IMR-90 (cell line): Measurements from ENCODE around the gene GH1. TPM values are rescaled to one million over a fixed set of nuclear protein-coding genes. Genes with fewer than 3 reads are reported as not detected.
"Not testable (repeated sequence)": the region's sequence is repeated elsewhere in the genome, so short reads cannot be mapped to it uniquely, and the experiment has no call there.

Experiments
- ATAC-seq: fragments of 200-7000 bp; cut with Tn5 transposase; 2 replicates; pipeline ENCODE4 v1.9.1; 2020; ENCODE audit warnings: low read depth, mild to moderate bottlenecking, moderate library complexity
- BruUV-seq: library from RNA; stranded (reverse); fragments of 400-500 nt; replicated peaks from 2 replicates; lab custom pipeline; 2021; lab: Mats Ljungman, UMichigan
- CTCF ChIA-PET: fragments of 300-600 bp; formaldehyde crosslinking; extraction: SDS; loops from one replicate; lab custom pipeline; 2021; ENCODE audit warnings: antibody characterized with exemption; lab: Yijun Ruan, JAX
- POLR2A ChIA-PET: fragments of 300-600 bp; sonication (Branson Sonifier 250); formaldehyde crosslinking; loops from one replicate; lab custom pipeline; 2022; ENCODE audit warnings: antibody characterized with exemption; ENCODE audit not compliant: unreplicated experiment; lab: Charles Lee
- DNase-seq: peaks from one replicate; pipeline ENCODE4 v3.0.0; 2013
- H2AFZ ChIP-seq: replicated peaks from 2 replicates; pipeline ENCODE3; 2013; ENCODE audit warnings: low read length, mild to moderate bottlenecking; ENCODE audit not compliant: poor library complexity
- H2AK5ac ChIP-seq: 2 replicates; pipeline ENCODE4 v1.6.1; 2013; ENCODE audit warnings: low read depth, low read length, inconsistent platforms
- H2AK9ac ChIP-seq: replicated peaks from 2 replicates; pipeline ENCODE3; 2013; ENCODE audit warnings: mild to moderate bottlenecking, low read depth, low read length, moderate library complexity; ENCODE audit not compliant: poor library complexity
- H2BK120ac ChIP-seq: 2 replicates; pipeline ENCODE4 v1.6.1; 2013; ENCODE audit warnings: low read depth, low read length, inconsistent platforms
- H2BK15ac ChIP-seq: 3 replicates; pipeline ENCODE4 v1.6.1; 2013; ENCODE audit warnings: low read depth, low read length, inconsistent platforms
- H2BK20ac ChIP-seq: 2 replicates; pipeline ENCODE4 v1.6.1; 2013; ENCODE audit warnings: low read depth, mild to moderate bottlenecking, inconsistent platforms, low read length, moderate library complexity
- H2BK5ac ChIP-seq: 2 replicates; pipeline ENCODE4 v1.6.1; 2013; ENCODE audit warnings: mild to moderate bottlenecking, low read depth, low read length, inconsistent platforms; ENCODE audit not compliant: poor library complexity, severe bottlenecking
- H3K14ac ChIP-seq: replicated peaks from 2 replicates; pipeline ENCODE4 v1.6.1; 2013; ENCODE audit warnings: low read depth, low read length, inconsistent platforms
- H3K18ac ChIP-seq: 2 replicates; pipeline ENCODE4 v1.6.1; 2013; ENCODE audit warnings: low read depth, low read length, control low read depth
- H3K23ac ChIP-seq: 2 replicates; pipeline ENCODE4 v1.6.1; 2013; ENCODE audit warnings: low read depth, low read length, inconsistent platforms
- H3K27ac ChIP-seq: 2 replicates; pipeline ENCODE4 v1.5.1; 2013; ENCODE audit warnings: mild to moderate bottlenecking, control low read depth, low read length; ENCODE audit not compliant: insufficient read depth
- H3K27me3 ChIP-seq: 2 replicates; pipeline ENCODE4 v1.6.1; 2013; ENCODE audit warnings: low read length; ENCODE audit not compliant: control insufficient read depth, insufficient read depth
- H3K36me3 ChIP-seq: 2 replicates; pipeline ENCODE4 v1.6.1; 2013; ENCODE audit warnings: low read length, mixed read lengths; ENCODE audit not compliant: control insufficient read depth, insufficient read depth
- H3K4ac ChIP-seq: 2 replicates; pipeline ENCODE4 v1.6.1; 2013; ENCODE audit warnings: low read depth, low read length, inconsistent platforms
- H3K4me1 ChIP-seq: 2 replicates; pipeline ENCODE4 v1.6.1; 2013; ENCODE audit warnings: low read length, mixed read lengths; ENCODE audit not compliant: control insufficient read depth, insufficient read depth
- H3K4me2 ChIP-seq: 2 replicates; pipeline ENCODE4 v1.6.1; 2013; ENCODE audit warnings: low read depth, mild to moderate bottlenecking, control low read depth, low read length, moderate library complexity
- H3K4me3 ChIP-seq: 2 replicates; pipeline ENCODE4 v1.5.1; 2013; ENCODE audit warnings: low read depth, mild to moderate bottlenecking, control low read depth, low read length, moderate library complexity; ENCODE audit not compliant: insufficient read depth
- H3K56ac ChIP-seq: 2 replicates; pipeline ENCODE4 v1.6.1; 2013; ENCODE audit warnings: low read length, inconsistent platforms; ENCODE audit not compliant: insufficient read depth; ENCODE audit errors: extremely low read depth
- H3K79me1 ChIP-seq, 2 experiments: 2 replicates each; pipeline ENCODE4 v1.6.1; 2013; ENCODE audit warnings: low read length in 2 of 2, inconsistent platforms in 1 of 2, low read depth in 1 of 2
- H3K9ac ChIP-seq: 2 replicates; pipeline ENCODE4 v1.6.1; 2013; ENCODE audit warnings: low read depth, low read length, control low read depth
- H3K9me1 ChIP-seq: 2 replicates; pipeline ENCODE4 v1.6.1; 2013; ENCODE audit warnings: low read length, inconsistent platforms; ENCODE audit not compliant: insufficient read depth
- H3K9me3 ChIP-seq: 2 replicates; pipeline ENCODE4 v1.6.1; 2013; ENCODE audit warnings: low read length; ENCODE audit not compliant: control insufficient read depth, insufficient read depth
- H4K20me1 ChIP-seq: 2 replicates; pipeline ENCODE4 v1.6.1; 2013; ENCODE audit warnings: low read length, inconsistent platforms; ENCODE audit not compliant: insufficient read depth
- H4K5ac ChIP-seq: 2 replicates; pipeline ENCODE4 v1.6.1; 2013; ENCODE audit warnings: mild to moderate bottlenecking, low read depth, low read length, control low read depth
- H4K8ac ChIP-seq, 2 experiments: 2 replicates each; pipeline ENCODE4 v1.6.1; 2013; ENCODE audit warnings: low read depth in 2 of 2, low read length in 2 of 2, control low read depth in 1 of 2, inconsistent platforms in 1 of 2
- H4K91ac ChIP-seq: 2 replicates; pipeline ENCODE4 v1.6.1; 2013; ENCODE audit warnings: low read depth, low read length, inconsistent platforms; ENCODE audit not compliant: insufficient read depth
- CEBPB ChIP-seq: IDR thresholded peaks from 2 replicates; pipeline ENCODE4 v1.6.1; 2012; ENCODE audit warnings: low read depth, low read length, improper control_type of control experiment
- CTCF ChIP-seq: conservative IDR thresholded peaks from 2 replicates; pipeline ENCODE4 v1.5.1; 2012; ENCODE audit warnings: mild to moderate bottlenecking, low read depth, low read length, improper control_type of control experiment
- MAZ ChIP-seq: IDR thresholded peaks from 2 replicates; pipeline ENCODE4 v1.6.1; 2012; ENCODE audit warnings: low read depth, mild to moderate bottlenecking, low read length, improper control_type of control experiment, moderate library complexity, borderline replicate concordance
- NFE2L2 ChIP-seq: fragments of 150-350 bp; IDR thresholded peaks from 2 replicates; pipeline ENCODE4 v1.6.1; 2016; ENCODE audit warnings: low read depth, mild to moderate bottlenecking, low read length
- POLR2A ChIP-seq: IDR thresholded peaks from 2 replicates; pipeline ENCODE4 v1.6.1; 2012; ENCODE audit warnings: mild to moderate bottlenecking, low read depth, low read length
- RAD21 ChIP-seq: IDR thresholded peaks from 2 replicates; pipeline ENCODE4 v1.6.1; 2012; ENCODE audit warnings: low read length, improper control_type of control experiment
- RFX5 ChIP-seq: IDR thresholded peaks from 2 replicates; pipeline ENCODE4 v1.8.0; 2012; ENCODE audit warnings: low read depth, mild to moderate bottlenecking, low read length, moderate library complexity
- USF2 ChIP-seq: fragments of 150-350 bp; IDR thresholded peaks from 2 replicates; pipeline ENCODE4 v1.6.1; 2017; ENCODE audit warnings: mild to moderate bottlenecking, antibody characterized with exemption, low read length, low read depth
- WGBS, 2 experiments: methylation state at CpG; one replicate each; pipeline versions ENCODE4 v1.1.5 to v1.1.7; 2013; ENCODE audit warnings: missing lambda C conversion rate in 2 of 2; ENCODE audit not compliant: insufficient read length in 1 of 2; ENCODE audit errors: extremely low coverage in 2 of 2; 5-methylcytosine and 5-hydroxymethylcytosine counted together
- dilution Hi-C: fragments of 300-500 bp; cut with HindIII; formaldehyde crosslinking; loops from one replicate; pipeline ENCODE4 v1.14.3; 2018; ENCODE audit warnings: low sequenced_read_pairs; ENCODE audit not compliant: unreplicated experiment
- in situ Hi-C: fragments of 300-500 bp; cut with MboI; formaldehyde crosslinking; loops from 3 replicates; pipeline ENCODE4 v1.14.3; 2019; ENCODE audit warnings: low sequenced_read_pairs, inconsistent platforms, mixed read lengths
- intact Hi-C: fragments of 100-400 bp; cut with micrococcal nuclease; formaldehyde crosslinking; loops from 2 replicates; pipeline ENCODE4 v1.10.0; 2022
- polyA plus RNA-seq, 3 experiments: library from polyadenylated mRNA; depleted of rRNA; stranded (reverse); fragments of >200 nt; gene quantifications; 2 replicates each; pipeline ENCODE4 v1.2.3, GENCODE V29; 2012; ENCODE audit warnings: low replicate concordance in 1 of 3
- total RNA-seq: library from RNA; depleted of rRNA; stranded (reverse); fragments of >200 nt; gene quantifications from 2 replicates; pipeline ENCODE4 v1.2.3, GENCODE V29; 2012

Gene GH1
- total and polyA plus RNA-seq, 2 of the 4 experiments (the other 2 are of a cell fraction) = not detected

- Histone ChIP-seq H3K23ac (no peak overlapping the region), H3K79me1 (no peaks in the 10 kb centered on the region), H2AK5ac (no peak overlapping the region), H4K5ac (no peak overlapping the region), H3K4me2 (no peak overlapping the region), H2BK15ac (no peak overlapping the region), H2AK9ac (no peak overlapping the region), H3K56ac (no peak overlapping the region), H3K9ac (no peak overlapping the region), H2BK120ac (no peak overlapping the region), H4K91ac (no peak overlapping the region), H2AFZ (no peak overlapping the region), H3K4ac (no peak overlapping the region), H3K18ac (no peak overlapping the region), H4K20me1 (no peaks in the 10 kb centered on the region), H3K14ac (no peak overlapping the region), H2BK5ac (no peak overlapping the region), H4K8ac (no peak overlapping the region), H3K27me3 (peaks cover 15% of the 10 kb centered on the region), H3K4me1 (no peaks in the 10 kb centered on the region), H3K4me3 (no peak overlapping the region), H3K9me3 (no peaks in the 10 kb centered on the region), H2BK20ac (no peak overlapping the region), H3K9me1 (no peaks in the 10 kb centered on the region), H3K27ac (no peak overlapping the region), H3K36me3 (no peaks in the 10 kb centered on the region)
- intact Hi-C loops = no loop called here
- ChIA-PET POLR2A (no interaction called here), CTCF (no interaction called here)
- WGBS, 2 experiments = no CpG with 5 or more reads among the region's 5 CpGs
- BruUV-seq = no TSS peak
- dilution Hi-C loops = no loop called here
- ATAC-seq = no peak
- in situ Hi-C loops = no loop called here
- no peak for TF ChIP-seq POLR2A
- no peak for TF ChIP-seq NFE2L2
- no peak for TF ChIP-seq RAD21
- TF ChIP-seq RFX5 = no peak
- no peak for TF ChIP-seq CTCF
- TF ChIP-seq USF2 = no peak
- no peak for TF ChIP-seq CEBPB
- TF ChIP-seq MAZ = no peak
- DNase-seq = no peak
These were observed 7.0 kb upstream of the GH1 start for GRCh38 chr17:63925615-63926014.

- H3K9me3 ChIP-seq, ATAC-seq, H4K91ac ChIP-seq, H3K79me1 ChIP-seq, POLR2A ChIA-PET, dilution Hi-C loops, H3K4me2 ChIP-seq, BruUV-seq, H4K8ac ChIP-seq, H3K36me3 ChIP-seq, DNase-seq, H3K27ac ChIP-seq, H3K9ac ChIP-seq, H3K56ac ChIP-seq, H4K20me1 ChIP-seq, H2BK15ac ChIP-seq, H3K23ac ChIP-seq, H2BK5ac ChIP-seq, H3K4me3 ChIP-seq, H3K18ac ChIP-seq, H3K4ac ChIP-seq, H4K5ac ChIP-seq, H2BK20ac ChIP-seq, H2AFZ ChIP-seq, H2AK9ac ChIP-seq, H2AK5ac ChIP-seq, H2BK120ac ChIP-seq, H3K14ac ChIP-seq, H3K9me1 ChIP-seq, in situ Hi-C loops, H3K4me1 ChIP-seq, intact Hi-C loops: not testable (repeated sequence)
- WGBS, 2 experiments = 61% methylated on average over 4 of the region's 9 CpGs; no CpG with 5 or more reads in 1 of the 2 experiments
- CTCF ChIA-PET = interaction anchor here (0.7 kb wide), 1 partner anchor 24 kb away, joined by 3 read pairs; no protein-coding TSS in a partner anchor
- H3K27me3 ChIP-seq = peaks cover 20% of the 10 kb centered on the region
These were observed 3.8 kb upstream of the GH1 start for GRCh38 chr17:63922402-63922801.
